GM21367 (cell line): Measurements from ENCODE around the gene HMX3.
"Not testable (repeated sequence)": the region's sequence is repeated elsewhere in the genome, so short reads cannot be mapped to it uniquely, and the experiment has no call there.

Experiments
- ATAC-seq: cut with Tn5 transposase; IDR thresholded peaks from one replicate; pipeline ENCODE4 v1.9.1; 2021; ENCODE audit not compliant: unreplicated experiment

Gene HMX3

GRCh38 chr10:123166618-123167017, 30.8 kb downstream of the HMX3 start:
- ATAC-seq, result no peak

GRCh38 chr10:123170961-123171360, 35.2 kb downstream of the HMX3 start:
- ATAC-seq, result no peak

GRCh38 chr10:123171616-123172015, 35.8 kb downstream of the HMX3 start:
- ATAC-seq, result not testable (repeated sequence)

- ATAC-seq, result no peak
Observed at GRCh38 chr10:123175389-123176387, 39.9 kb downstream of the HMX3 start.

- ATAC-seq, result not testable (repeated sequence)
Observed at GRCh38 chr10:123178390-123178789, 42.6 kb downstream of the HMX3 start.

- no peak for ATAC-seq
Observed at GRCh38 chr10:123180101-123181090, 44.6 kb downstream of the HMX3 start.

- no peak for ATAC-seq
Observed at GRCh38 chr10:123183724-123184123, 48.0 kb downstream of the HMX3 start.

- ATAC-seq, result no peak
Observed at GRCh38 chr10:123187781-123188180, 52.0 kb downstream of the HMX3 start.
